Stimulated activated CD8-positive, alpha-beta memory T cell treated with anti-CD3 and anti-CD28 coated beads, Interleukin-12 subunit alpha, Interleukin-12 subunit beta, amount 100 ng/mL, for 24 hours (primary cell): ENCODE measurements around the gene SARM1.

Source experiments
- DNase-seq: peaks from one replicate; pipeline ENCODE4 v3.0.0-alpha.2; 2020; ENCODE audit errors: extremely low read depth

SARM1 gene

DNA sequence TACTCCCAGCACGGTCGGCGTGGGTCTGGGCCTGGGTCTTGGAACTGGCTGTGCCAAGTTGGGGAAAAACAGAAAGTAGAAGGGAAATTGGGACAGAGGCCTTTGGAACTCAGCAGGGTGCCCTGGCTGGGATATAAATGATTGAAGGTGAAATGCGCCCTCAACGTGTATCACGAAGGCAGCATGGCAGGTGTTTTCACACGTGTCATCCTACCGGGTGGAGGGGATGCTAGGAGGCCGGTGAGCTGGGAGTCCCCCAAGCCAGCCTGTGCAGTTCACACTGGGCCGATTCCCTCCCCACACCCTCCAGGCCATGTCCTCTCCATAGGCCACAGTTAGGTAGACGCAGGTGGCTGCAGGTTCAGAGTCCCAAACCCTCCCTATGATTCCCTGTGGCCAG lies 30.0 kb upstream of the SARM1 start:
- DNase-seq: no peak

DNA sequence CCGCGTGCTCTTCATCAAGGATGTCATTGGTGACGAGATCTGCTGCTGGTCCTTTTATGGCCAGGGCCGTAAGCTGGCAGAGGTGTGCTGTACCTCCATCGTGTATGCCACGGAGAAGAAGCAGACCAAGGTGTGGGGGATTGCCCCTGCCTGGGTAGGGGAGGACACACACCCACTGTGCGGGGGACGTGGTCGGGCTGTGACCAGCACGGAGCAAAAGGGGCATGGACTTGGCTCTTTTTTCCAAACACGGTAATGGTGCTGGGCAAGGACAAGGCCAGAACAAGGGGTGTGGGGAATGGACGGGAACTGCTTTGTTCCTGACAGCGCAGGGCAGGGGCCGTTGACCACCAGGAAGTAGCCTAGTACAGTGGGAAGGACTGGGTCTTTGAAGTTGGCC lies 29.2 kb upstream of the SARM1 start:
- DNase-seq: no peak

- no peak for DNase-seq
Observed at GRCh38 chr17:28343491-28343932, 28.0 kb upstream of the SARM1 start.

DNA sequence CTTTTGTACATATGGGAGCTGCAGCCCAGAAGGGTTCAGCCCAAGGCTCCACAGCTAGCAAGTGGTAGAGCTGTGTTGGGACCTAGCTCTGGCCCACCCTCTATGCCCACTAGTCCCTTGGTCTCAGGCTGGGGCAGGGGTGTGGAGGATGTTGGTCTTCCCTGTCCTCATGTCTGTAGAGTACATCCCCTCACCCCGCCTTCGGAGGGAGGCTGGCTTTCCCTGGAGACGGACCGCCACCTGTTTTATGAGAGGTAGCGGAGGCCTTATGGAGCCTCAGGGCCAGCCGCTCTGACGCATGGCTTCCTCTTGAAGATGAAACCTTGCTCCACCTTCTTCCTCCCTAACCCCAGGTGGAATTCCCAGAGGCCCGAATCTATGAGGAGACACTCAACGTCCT lies 27.5 kb upstream of the SARM1 start:
- DNase-seq: no peak

GRCh38 chr17:28344435-28344901 lies 27.0 kb upstream of the SARM1 start:
- DNase-seq: no peak

DNA sequence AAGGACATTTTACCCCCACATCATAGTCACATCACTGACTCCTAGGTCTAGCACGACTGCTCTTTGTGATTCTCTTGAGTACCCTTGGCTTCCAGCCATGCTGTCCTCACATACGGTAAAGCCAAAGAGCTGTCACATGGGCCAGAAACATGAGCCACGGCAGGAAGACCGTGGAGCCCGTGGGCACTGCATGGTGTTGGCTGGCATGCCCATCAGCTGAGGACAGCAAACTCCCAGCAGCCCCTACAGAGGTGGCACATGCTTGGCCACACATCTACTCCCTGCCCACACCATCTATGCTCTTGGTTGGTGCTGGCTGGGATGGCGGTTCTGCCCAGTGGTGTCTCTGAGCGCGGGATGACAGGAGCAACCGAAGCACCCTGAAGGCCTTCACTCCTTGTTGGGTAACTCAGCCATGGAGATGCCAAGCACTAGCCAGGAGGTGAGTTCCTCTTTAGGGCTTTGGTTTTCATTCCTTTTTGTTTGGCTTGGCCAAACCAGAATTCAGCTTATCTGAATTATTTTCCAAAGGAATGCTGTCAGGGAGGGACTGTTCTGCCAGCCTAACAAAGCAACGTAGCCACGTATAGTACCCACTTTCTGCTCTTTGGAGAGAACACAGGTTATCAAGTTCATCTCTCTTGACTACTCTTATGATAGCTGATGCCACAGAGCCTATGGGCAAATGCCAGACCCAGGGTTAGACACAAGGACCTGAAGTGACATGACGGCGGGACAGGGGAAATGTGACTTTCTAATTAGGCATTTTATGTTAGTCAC lies 25.9 kb upstream of the SARM1 start:
- DNase-seq: no peak

- DNase-seq: no peak
Observed at GRCh38 chr17:28346199-28346580, 25.3 kb upstream of the SARM1 start.

DNA sequence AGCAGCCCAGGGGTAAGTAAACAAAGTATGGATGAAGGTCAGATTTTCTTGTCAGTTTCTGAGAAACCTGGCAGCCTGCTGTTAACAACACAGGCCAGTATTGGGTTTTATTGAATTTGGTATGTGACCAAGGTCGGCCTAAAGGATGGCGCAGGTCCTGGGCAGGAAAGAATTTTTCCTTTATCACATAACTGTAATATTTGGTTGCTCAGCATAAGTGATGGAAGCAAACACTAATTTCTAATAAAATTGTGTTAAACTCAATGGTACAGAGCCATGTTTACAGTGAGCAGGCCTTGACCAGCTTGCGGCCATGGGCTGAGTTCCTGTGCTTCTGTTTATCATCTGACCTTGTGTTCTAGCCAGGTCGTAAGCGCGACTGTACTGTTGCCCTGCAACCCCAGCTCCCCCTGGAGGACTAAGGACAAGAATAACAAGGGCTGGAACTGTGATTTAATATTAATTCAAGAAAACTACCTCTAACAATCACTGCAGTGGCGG lies 24.7 kb upstream of the SARM1 start:
- DNase-seq: no peak

GRCh38 chr17:28347261-28347891 lies 24.1 kb upstream of the SARM1 start:
- DNase-seq: no peak

GRCh38 chr17:28348979-28349378 lies 22.5 kb upstream of the SARM1 start:
- no peak for DNase-seq

DNA sequence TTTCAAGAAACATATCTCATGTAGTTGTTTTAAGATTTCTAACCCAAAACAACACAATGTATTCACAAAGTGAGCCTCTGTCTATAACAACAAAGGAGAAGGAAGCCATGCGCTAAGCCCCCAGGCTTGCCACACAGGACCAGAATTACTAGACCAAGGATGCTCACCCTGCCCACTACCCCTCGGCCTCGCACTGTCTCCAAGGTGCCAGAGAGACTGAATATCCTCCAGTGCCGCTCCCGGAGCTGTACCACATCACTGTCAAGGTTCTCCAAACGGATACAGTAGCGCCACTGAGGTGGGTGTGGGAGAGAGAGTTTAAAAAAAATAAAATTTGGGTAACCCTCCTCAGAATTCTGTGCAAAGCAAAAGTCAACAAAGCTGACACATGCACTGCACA lies 21.2 kb upstream of the SARM1 start:
- no peak for DNase-seq

DNA sequence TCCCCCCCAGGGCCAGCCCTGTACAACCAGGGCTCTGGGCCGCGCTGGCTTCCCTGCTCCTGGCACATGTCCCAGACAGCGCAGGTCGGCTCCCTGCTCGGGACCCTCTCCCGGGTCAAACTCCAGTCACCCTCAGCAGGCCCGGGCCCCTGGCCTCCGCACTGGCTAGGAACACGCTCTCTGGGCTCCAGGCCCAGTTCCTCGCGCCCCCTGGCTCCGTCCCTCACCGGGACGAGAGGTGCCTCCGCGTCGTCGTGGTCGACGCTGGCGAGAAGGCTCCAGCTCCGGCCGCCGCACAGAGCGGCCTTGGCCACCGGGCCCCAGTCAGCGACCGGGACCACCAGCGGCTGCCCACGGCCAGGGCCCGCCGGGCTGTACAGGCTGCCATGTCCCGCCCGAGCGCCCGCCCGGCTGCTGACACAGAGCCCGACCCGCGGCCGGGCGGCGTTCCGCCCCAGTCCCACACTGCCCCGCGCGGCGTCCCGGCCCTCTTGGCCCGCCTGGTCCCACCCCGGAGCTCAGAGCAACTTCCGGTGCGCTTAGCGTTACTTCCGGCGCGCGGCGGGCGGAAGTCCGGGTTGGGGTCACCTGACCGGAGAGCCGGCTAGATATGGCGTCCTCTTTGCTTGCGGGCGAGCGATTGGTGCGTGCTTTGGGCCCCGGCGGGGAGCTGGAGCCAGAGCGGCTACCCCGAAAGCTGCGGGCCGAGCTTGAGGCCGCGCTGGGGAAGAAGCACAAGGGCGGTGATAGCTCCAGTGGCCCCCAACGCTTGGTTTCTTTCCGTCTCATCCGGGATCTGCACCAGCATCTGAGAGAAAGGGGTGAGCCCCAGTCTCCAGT lies 14.2 kb upstream of the SARM1 start, which contains the start of gene POLDIP2:
POLDIP2 (minus strand) TSS at position 467 of the 840 bp plus-strand sequence; CDS start at position 388, 79 bp downstream.
- DNase-seq: peak; percentile 91

DNA sequence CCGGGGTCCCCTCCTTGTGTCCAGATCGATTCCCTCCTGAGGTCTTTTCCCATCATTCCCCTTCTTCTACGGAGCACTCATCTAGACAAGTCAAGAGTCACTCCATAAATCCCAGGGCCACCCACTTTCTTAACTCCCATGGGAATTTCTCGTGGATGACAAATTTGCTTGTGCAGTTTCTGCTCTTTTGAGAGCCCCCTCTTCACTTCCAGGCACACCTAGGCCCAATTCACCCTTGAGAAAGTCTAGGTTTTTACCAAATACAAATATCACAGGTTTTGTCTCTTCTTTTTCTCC lies 13.6 kb upstream of the SARM1 start:
- DNase-seq: no peak

DNA sequence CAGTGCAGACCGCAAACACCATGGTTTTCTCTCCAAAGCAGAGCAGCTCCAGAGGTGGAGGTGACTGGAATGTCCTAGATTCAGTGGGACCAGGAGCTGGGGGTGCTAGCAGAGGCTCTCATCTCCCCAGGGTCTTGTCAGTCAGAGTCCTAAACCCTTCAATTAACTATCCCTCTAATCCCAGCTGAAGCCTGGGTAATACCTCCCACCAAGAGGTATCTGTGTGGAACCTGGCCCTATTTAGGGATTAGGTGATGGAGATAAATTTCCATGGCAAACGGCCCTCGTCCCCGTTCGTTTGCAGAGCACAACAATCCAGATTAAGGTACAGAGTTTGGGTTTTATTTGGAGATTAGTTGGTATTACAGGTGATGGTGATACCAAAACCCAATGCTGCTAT lies 8.3 kb upstream of the SARM1 start:
- DNase-seq: no peak

GRCh38 chr17:28363776-28364650 lies 7.5 kb upstream of the SARM1 start:
- no peak for DNase-seq

DNA sequence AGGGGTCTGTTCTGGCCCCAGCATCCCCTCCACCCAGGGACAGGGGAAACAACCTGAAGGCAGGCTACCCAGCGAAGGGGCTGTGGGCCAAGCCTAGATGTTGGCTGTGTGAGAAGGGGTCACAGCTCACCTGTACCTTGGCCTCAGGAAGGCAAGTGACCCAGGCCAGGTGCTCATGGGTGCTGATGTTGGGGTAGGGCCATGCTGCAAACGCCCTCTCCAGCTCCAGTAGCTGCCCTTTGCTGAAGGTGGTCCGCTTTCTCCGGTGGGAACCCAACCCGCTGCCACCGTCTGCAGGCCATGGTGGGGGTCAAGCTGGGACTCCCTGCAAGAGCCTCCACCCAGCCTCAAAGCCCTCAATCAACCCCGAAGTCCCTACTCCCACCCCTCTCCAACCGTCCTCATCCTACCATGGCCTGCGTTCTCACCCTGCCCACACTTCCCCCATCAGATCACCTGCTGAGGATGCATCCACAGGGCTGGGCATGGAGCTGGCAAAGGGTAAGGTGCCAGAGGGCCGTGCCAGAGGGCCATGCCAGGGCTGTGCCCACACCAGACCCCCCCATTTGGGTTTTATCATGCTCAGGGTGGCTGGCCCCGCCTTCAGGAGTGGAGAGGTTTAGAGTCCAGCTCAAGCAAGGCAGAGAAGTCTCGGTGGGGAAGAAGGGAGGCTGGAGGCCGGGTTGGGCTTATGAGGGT lies 6.7 kb upstream of the SARM1 start, which contains the start of gene SEBOX:
SEBOX (minus strand) TSS at position 535 of the 699 bp plus-strand sequence; CDS start at position 487, 48 bp downstream.
- DNase-seq: no peak

- no peak for DNase-seq
Observed at GRCh38 chr17:28365487-28365886, 6.0 kb upstream of the SARM1 start.

GRCh38 chr17:28366605-28367004 lies 4.9 kb upstream of the SARM1 start:
- DNase-seq: no peak

GRCh38 chr17:28367641-28368305 lies 3.7 kb upstream of the SARM1 start:
- DNase-seq: no peak

DNA sequence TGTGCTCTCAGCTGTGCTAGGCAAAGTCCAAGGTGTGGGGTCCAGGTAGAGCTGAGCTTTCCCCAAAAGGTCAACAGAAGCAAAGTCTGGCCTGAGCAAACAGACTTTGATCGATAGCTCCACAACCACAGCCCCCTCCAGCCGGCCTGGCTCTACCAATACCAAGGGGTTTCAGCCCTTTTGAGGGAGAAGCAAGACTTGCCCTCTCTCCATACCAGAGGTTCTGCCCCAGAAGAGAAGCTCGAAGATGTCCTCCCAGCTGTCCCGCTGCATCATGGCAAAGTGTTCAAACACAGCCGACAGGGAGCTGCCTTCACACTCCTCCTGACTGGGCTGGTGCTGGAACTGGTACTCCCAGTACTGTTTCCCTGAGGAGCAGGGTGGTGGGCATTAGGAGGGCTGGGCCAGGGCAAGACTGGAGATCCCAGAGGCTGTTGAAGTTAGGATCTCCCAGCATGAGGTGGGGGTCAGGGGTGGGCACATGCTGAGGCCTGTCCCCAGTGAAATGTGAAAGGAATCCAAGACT lies 3.1 kb upstream of the SARM1 start:
- DNase-seq: no peak
